Astrocyte (in vitro differentiated cells and primary cell): ENCODE measurements around the gene STYK1. TPM values are rescaled to one million over a fixed set of nuclear protein-coding genes. Genes with fewer than 3 reads are reported as not detected.

Experiments
- DNase-seq: peaks from one replicate; pipeline ENCODE4 v3.0.0-alpha.2; 2010; ENCODE audit warnings: low read depth
- FAIRE-seq: peaks from 2 replicates; lab custom pipeline; 2011; peaks lifted over from hg19 to GRCh38; lab: Jason Lieb, UNC
- H2AFZ ChIP-seq: 2 replicates; pipeline ENCODE4 v1.6.0; 2012; ENCODE audit warnings: low read depth, low read length, inconsistent platforms
- H3K27ac ChIP-seq: 2 replicates; pipeline ENCODE4 v1.5.1; 2011; ENCODE audit warnings: low read depth, low read length, inconsistent platforms
- H3K27me3 ChIP-seq: 2 replicates; pipeline ENCODE4 v1.6.0; 2011; ENCODE audit warnings: low read length, inconsistent platforms; ENCODE audit not compliant: insufficient read depth
- H3K36me3 ChIP-seq: 2 replicates; pipeline ENCODE4 v1.5.1; 2011; ENCODE audit warnings: low read length, inconsistent platforms; ENCODE audit not compliant: insufficient read depth
- H3K4me1 ChIP-seq: 2 replicates; pipeline ENCODE4 v1.5.1; 2011; ENCODE audit warnings: low read length, inconsistent platforms; ENCODE audit not compliant: insufficient read depth
- H3K4me2 ChIP-seq: 2 replicates; pipeline ENCODE4 v1.6.0; 2012; ENCODE audit warnings: low read length, inconsistent platforms
- H3K4me3 ChIP-seq: 2 replicates; pipeline ENCODE4 v1.5.1; 2011; ENCODE audit warnings: low read depth, mild to moderate bottlenecking, low read length, inconsistent platforms; ENCODE audit not compliant: insufficient read depth
- H3K79me2 ChIP-seq: 2 replicates; pipeline ENCODE4 v1.6.0; 2012; ENCODE audit warnings: mild to moderate bottlenecking, low read length, inconsistent platforms; ENCODE audit not compliant: insufficient read depth
- H3K9ac ChIP-seq: 2 replicates; pipeline ENCODE4 v1.6.0; 2012; ENCODE audit warnings: mild to moderate bottlenecking, low read length, inconsistent platforms
- H3K9me3 ChIP-seq: 2 replicates; pipeline ENCODE4 v1.5.1; 2012; ENCODE audit warnings: low read depth, mild to moderate bottlenecking, low read length, inconsistent platforms; ENCODE audit not compliant: insufficient read depth
- H4K20me1 ChIP-seq: 2 replicates; pipeline ENCODE4 v1.6.0; 2012; ENCODE audit warnings: low read length, inconsistent platforms; ENCODE audit not compliant: insufficient read depth
- H3K27ac Mint-ChIP-seq: one replicate; pipeline ENCODE4 v1.8.0; 2021; ENCODE audit warnings: mild to moderate bottlenecking, mixed read lengths; ENCODE audit not compliant: unreplicated experiment
- H3K27me3 Mint-ChIP-seq: one replicate; pipeline ENCODE4 v1.8.0; 2021; ENCODE audit warnings: low read depth, mixed read lengths; ENCODE audit not compliant: unreplicated experiment
- H3K36me3 Mint-ChIP-seq: one replicate; pipeline ENCODE4 v1.8.0; 2021; ENCODE audit warnings: low read depth, mixed read lengths; ENCODE audit not compliant: unreplicated experiment
- H3K4me1 Mint-ChIP-seq: one replicate; pipeline ENCODE4 v1.8.0; 2021; ENCODE audit warnings: low read depth, mixed read lengths; ENCODE audit not compliant: unreplicated experiment
- H3K4me3 Mint-ChIP-seq: one replicate; pipeline ENCODE4 v1.8.0; 2021; ENCODE audit warnings: mild to moderate bottlenecking, moderate library complexity, mixed read lengths; ENCODE audit not compliant: unreplicated experiment
- H3K9me3 Mint-ChIP-seq: one replicate; pipeline ENCODE4 v1.8.0; 2021; ENCODE audit warnings: mild to moderate bottlenecking, mixed read lengths; ENCODE audit not compliant: unreplicated experiment
- EZH2 ChIP-seq: IDR thresholded peaks from 2 replicates; pipeline ENCODE4 v1.6.1; 2012; ENCODE audit warnings: mild to moderate bottlenecking, low read length, inconsistent platforms; ENCODE audit not compliant: insufficient read depth
- total RNA-seq: library from RNA; stranded (reverse); gene quantifications from 2 replicates; pipeline ENCODE4 v1.2.1, GENCODE V29; 2021
- TF ChIP-seq, protein P1 (sequence below): IDR thresholded peaks from 2 replicates; pipeline ENCODE4 v1.5.1; 2011; ENCODE audit warnings: low read depth, mild to moderate bottlenecking, inconsistent platforms, low read length, moderate library complexity; ENCODE audit not compliant: insufficient read depth

The STYK1 gene
- total RNA-seq, 1 donor from 2014 or later: 2.9 TPM

DNA sequence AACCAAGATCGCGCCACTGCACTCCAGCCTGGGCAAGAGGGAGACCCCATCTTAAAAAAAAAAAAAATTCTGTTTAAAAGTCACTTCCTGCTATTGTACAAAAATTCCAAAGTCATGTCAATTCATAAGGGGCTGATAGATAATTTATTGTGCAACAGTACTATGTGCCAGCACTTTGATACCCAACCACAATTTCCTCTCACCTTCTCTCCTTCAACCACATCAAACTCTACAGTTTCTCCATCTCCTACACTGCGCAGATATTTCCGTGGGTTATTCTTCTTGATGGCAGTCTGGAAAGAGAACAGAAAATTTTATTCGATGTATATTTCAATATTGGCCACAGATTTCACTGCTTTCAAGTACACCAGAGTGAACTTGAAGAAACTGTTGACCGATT, 41.6 kb upstream of the STYK1 start:
- Mint-ChIP-seq H3K36me3 (peaks cover 13% of the 10 kb centered on the region), H3K27me3 (no peaks in the 10 kb centered on the region), H3K9me3 (no peaks in the 10 kb centered on the region), H3K4me1 (peaks cover 46% of the 10 kb centered on the region), H3K4me3 (peak overlapping the region; percentile 3), H3K27ac (peak overlapping the region; percentile 36)
- Histone ChIP-seq H3K4me2 (no peak overlapping the region), H3K4me1 (peaks cover 30% of the 10 kb centered on the region), H4K20me1 (peaks cover 33% of the 10 kb centered on the region), H3K27me3 (no peaks in the 10 kb centered on the region), H3K79me2 (peaks cover 41% of the 10 kb centered on the region), H2AFZ (no peak overlapping the region), H3K36me3 (peaks cover 39% of the 10 kb centered on the region), H3K9me3 (no peaks in the 10 kb centered on the region), H3K9ac (peak overlapping the region; percentile 67), H3K4me3 (no peak overlapping the region), H3K27ac (no peak overlapping the region)
- FAIRE-seq: no peak
- TF ChIP-seq EZH2: no peak
- TF ChIP-seq, protein P1, sequence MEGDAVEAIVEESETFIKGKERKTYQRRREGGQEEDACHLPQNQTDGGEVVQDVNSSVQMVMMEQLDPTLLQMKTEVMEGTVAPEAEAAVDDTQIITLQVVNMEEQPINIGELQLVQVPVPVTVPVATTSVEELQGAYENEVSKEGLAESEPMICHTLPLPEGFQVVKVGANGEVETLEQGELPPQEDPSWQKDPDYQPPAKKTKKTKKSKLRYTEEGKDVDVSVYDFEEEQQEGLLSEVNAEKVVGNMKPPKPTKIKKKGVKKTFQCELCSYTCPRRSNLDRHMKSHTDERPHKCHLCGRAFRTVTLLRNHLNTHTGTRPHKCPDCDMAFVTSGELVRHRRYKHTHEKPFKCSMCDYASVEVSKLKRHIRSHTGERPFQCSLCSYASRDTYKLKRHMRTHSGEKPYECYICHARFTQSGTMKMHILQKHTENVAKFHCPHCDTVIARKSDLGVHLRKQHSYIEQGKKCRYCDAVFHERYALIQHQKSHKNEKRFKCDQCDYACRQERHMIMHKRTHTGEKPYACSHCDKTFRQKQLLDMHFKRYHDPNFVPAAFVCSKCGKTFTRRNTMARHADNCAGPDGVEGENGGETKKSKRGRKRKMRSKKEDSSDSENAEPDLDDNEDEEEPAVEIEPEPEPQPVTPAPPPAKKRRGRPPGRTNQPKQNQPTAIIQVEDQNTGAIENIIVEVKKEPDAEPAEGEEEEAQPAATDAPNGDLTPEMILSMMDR: no peak
- no peak for DNase-seq

DNA sequence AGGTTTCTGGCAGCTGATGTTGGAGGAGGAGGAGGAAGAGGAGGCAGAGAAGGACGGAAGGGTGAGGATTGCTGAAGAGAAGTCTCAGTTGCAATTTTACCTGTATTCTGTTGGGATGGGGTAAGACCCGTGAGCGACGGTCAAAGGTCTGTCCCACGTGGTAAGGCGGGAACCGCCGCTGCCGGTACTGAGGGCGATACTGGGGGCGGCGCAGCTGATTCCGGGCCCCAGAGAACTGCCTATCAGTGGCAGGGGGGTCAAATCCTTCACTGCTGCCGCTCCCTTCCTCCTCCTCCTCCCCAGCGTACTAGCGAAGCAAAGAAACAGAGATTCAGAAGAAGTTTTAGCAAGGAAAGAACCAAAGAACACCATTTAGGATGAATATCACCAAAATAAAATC, 36.0 kb upstream of the STYK1 start:
- H3K9me3 Mint-ChIP-seq: no peaks in the 10 kb centered on the region
- no peaks in the 10 kb centered on the region for H3K27me3 Mint-ChIP-seq
- no peak for DNase-seq
- Histone ChIP-seq H3K4me3 (no peak overlapping the region), H3K27me3 (no peaks in the 10 kb centered on the region), H3K79me2 (peaks cover 39% of the 10 kb centered on the region), H2AFZ (no peak overlapping the region), H3K4me1 (no peaks in the 10 kb centered on the region), H3K27ac (no peak overlapping the region), H3K4me2 (no peak overlapping the region), H3K36me3 (peaks cover 70% of the 10 kb centered on the region), H4K20me1 (peaks cover 49% of the 10 kb centered on the region), H3K9ac (no peak overlapping the region), H3K9me3 (no peaks in the 10 kb centered on the region)
- H3K36me3 Mint-ChIP-seq: peaks cover 22% of the 10 kb centered on the region
- no peak for FAIRE-seq
- H3K27ac Mint-ChIP-seq: no peak overlapping the region
- H3K4me3 Mint-ChIP-seq: no peak overlapping the region
- peaks cover 4% of the 10 kb centered on the region for H3K4me1 Mint-ChIP-seq
- TF ChIP-seq EZH2: no peak
- TF ChIP-seq, protein P1: no peak

DNA sequence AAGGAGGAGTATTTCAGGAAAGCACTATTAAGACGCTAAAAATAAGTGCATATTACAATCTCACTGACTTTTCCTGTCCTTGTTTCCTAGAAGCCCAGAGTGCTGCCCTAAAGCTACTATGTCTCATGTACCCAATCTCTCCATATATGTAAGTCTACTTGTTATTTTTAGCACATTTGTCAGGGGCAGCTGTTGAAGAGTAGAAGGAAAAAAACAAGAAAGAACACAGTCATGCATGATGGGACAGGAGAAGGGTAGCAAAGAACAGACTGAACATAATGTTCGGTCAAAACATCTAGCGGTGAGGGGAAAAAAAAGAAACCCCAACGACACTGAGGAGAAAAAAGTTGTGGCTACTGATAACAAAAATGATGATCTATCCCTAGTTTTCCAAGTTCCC, 35.0 kb upstream of the STYK1 start:
- H3K36me3 Mint-ChIP-seq: peaks cover 20% of the 10 kb centered on the region
- no peaks in the 10 kb centered on the region for H3K9me3 Mint-ChIP-seq
- Histone ChIP-seq H3K27ac (no peak overlapping the region), H3K27me3 (no peaks in the 10 kb centered on the region), H3K4me3 (no peak overlapping the region), H3K9me3 (no peaks in the 10 kb centered on the region), H3K36me3 (peaks cover 65% of the 10 kb centered on the region), H3K4me2 (no peak overlapping the region), H2AFZ (no peak overlapping the region), H3K79me2 (peaks cover 39% of the 10 kb centered on the region), H3K4me1 (no peaks in the 10 kb centered on the region), H3K9ac (no peak overlapping the region), H4K20me1 (peaks cover 53% of the 10 kb centered on the region)
- H3K27ac Mint-ChIP-seq: no peak overlapping the region
- no peak overlapping the region for H3K4me3 Mint-ChIP-seq
- FAIRE-seq: no peak
- no peak for TF ChIP-seq EZH2
- TF ChIP-seq, protein P1: no peak
- DNase-seq: no peak
- H3K27me3 Mint-ChIP-seq: no peaks in the 10 kb centered on the region
- peaks cover 4% of the 10 kb centered on the region for H3K4me1 Mint-ChIP-seq
